ENCODE measurements around the gene WBP2. TPM values are rescaled to one million over a fixed set of nuclear protein-coding genes. Genes with fewer than 3 reads are reported as not detected.

Gene WBP2
- total RNA-seq, 1 experiment from 2014 or later, result 51.8 TPM

GRCh38 chr17:75885431-75885830 lies 30.3 kb upstream of the WBP2 start:
- ChIA-PET CTCF (no interaction called here), POLR2A (ENCODE audit: unreplicated experiment) (no interaction called here)
- H3K9ac ChIP-seq (ENCODE audit: low read length), result no peak overlapping the region
- DNase-seq, result no peak
- H3K4me2 ChIP-seq (ENCODE audit: low read length), result no peak overlapping the region
- no peaks in the 10 kb centered on the region for H3K27me3 ChIP-seq (ENCODE audit: low read length)
- H3F3A ChIP-seq (ENCODE audit: low read length, unreplicated experiment), result no peaks in the 10 kb centered on the region
- no peaks in the 10 kb centered on the region for H3K9me2 ChIP-seq (replicated peaks; ENCODE audit: low read length)
- no peak overlapping the region for H3K27ac ChIP-seq (ENCODE audit: low read length)
- no peaks in the 10 kb centered on the region for H3K9me3 ChIP-seq (ENCODE audit: low read length)
- H2AFZ ChIP-seq (ENCODE audit: low read length), result no peak overlapping the region
- H3K4me1 ChIP-seq (ENCODE audit: insufficient read depth, low read length), result no peaks in the 10 kb centered on the region
- intact Hi-C loops (cut with micrococcal nuclease), result no loop called here
- no peak overlapping the region for H3K4me3 ChIP-seq (ENCODE audit: low read length)
- no peaks in the 10 kb centered on the region for H4K20me1 ChIP-seq (ENCODE audit: low read length)
- no TSS peak for BruUV-seq (replicated peaks)
- ATAC-seq, result no peak
- H3K36me3 ChIP-seq (ENCODE audit: low read depth, low read length), result no peaks in the 10 kb centered on the region; the same call in 1 of the 2 replicates
- TF ChIP-seq EZH2phosphoT487 (IDR thresholded peaks at IDR 0.05; ENCODE audit: borderline replicate concordance, low read length) (no peak), CTCF (conservative IDR thresholded peaks at IDR 0.05; ENCODE audit: low read depth, low read length) (no peak), EZH2 (IDR thresholded peaks at IDR 0.05; ENCODE audit: low read length, unreplicated experiment) (no peak)
- no peaks in the 10 kb centered on the region for H3K79me2 ChIP-seq (ENCODE audit: low read length)

- Histone ChIP-seq H3K4me3 (ENCODE audit: low read length) (no peak overlapping the region), H2AFZ (ENCODE audit: low read length) (no peak overlapping the region), H3K79me2 (ENCODE audit: low read length) (peaks cover 8% of the 10 kb centered on the region), H3K27me3 (ENCODE audit: low read length) (no peaks in the 10 kb centered on the region), H3K9me3 (ENCODE audit: low read length) (no peaks in the 10 kb centered on the region), H3K27ac (ENCODE audit: low read length) (no peak overlapping the region), H3K4me1 (ENCODE audit: insufficient read depth, low read length) (peaks cover 2% of the 10 kb centered on the region), H3K9me2 (replicated peaks; ENCODE audit: low read length) (no peaks in the 10 kb centered on the region), H3F3A (ENCODE audit: low read length, unreplicated experiment) (no peaks in the 10 kb centered on the region), H3K36me3 (ENCODE audit: low read depth, low read length) (no peaks in the 10 kb centered on the region), H3K9ac (ENCODE audit: low read length) (no peak overlapping the region), H3K4me2 (ENCODE audit: low read length) (no peak overlapping the region), H4K20me1 (ENCODE audit: low read length) (no peaks in the 10 kb centered on the region)
- POLR2A ChIA-PET (ENCODE audit: unreplicated experiment), result interaction anchor here (0.6 kb wide), 3 partner anchors 9 to 115 kb away, joined by 4 to 8 read pairs (median 4); no protein-coding TSS in a partner anchor
- no TSS peak for BruUV-seq (replicated peaks)
- CTCF ChIA-PET, result interaction anchor here (0.6 kb wide), 1 partner anchor 15 kb away, joined by 8 read pairs; the partner anchor contains the start of gene TRIM65
- ATAC-seq (no peak), DNase-seq (no peak)
- TF ChIP-seq CTCF (conservative IDR thresholded peaks at IDR 0.05; ENCODE audit: low read depth, low read length) (no peak), EZH2phosphoT487 (IDR thresholded peaks at IDR 0.05; ENCODE audit: borderline replicate concordance, low read length) (no peak), EZH2 (IDR thresholded peaks at IDR 0.05; ENCODE audit: low read length, unreplicated experiment) (no peak)
- intact Hi-C loops (cut with micrococcal nuclease), result no loop called here
These were observed 26.7 kb upstream of the WBP2 start for GRCh38 chr17:75881678-75882454.

GRCh38 chr17:75880266-75880665 lies 25.1 kb upstream of the WBP2 start:
- no peaks in the 10 kb centered on the region for H3K27me3 ChIP-seq (ENCODE audit: low read length)
- ATAC-seq (no peak), DNase-seq (no peak)
- H3K9ac ChIP-seq (ENCODE audit: low read length), result no peak overlapping the region
- ChIA-PET CTCF (no interaction called here), POLR2A (ENCODE audit: unreplicated experiment) (no interaction called here)
- peaks cover 18% of the 10 kb centered on the region for H3K4me1 ChIP-seq (ENCODE audit: insufficient read depth, low read length)
- H3K36me3 ChIP-seq (ENCODE audit: low read depth, low read length), result no peaks in the 10 kb centered on the region
- intact Hi-C loops (cut with micrococcal nuclease), result no loop called here
- no peaks in the 10 kb centered on the region for H3K9me3 ChIP-seq (ENCODE audit: low read length)
- H3F3A ChIP-seq (ENCODE audit: low read length, unreplicated experiment), result no peaks in the 10 kb centered on the region
- TF ChIP-seq EZH2phosphoT487 (IDR thresholded peaks at IDR 0.05; ENCODE audit: borderline replicate concordance, low read length), result no peak
- TF ChIP-seq CTCF (conservative IDR thresholded peaks at IDR 0.05; ENCODE audit: low read depth, low read length), result no peak
- H3K4me3 ChIP-seq (ENCODE audit: low read length), result no peak overlapping the region
- no peak overlapping the region for H2AFZ ChIP-seq (ENCODE audit: low read length)
- H3K79me2 ChIP-seq (ENCODE audit: low read length), result peaks cover 20% of the 10 kb centered on the region
- no peaks in the 10 kb centered on the region for H3K9me2 ChIP-seq (replicated peaks; ENCODE audit: low read length)
- no peaks in the 10 kb centered on the region for H4K20me1 ChIP-seq (ENCODE audit: low read length)
- BruUV-seq (replicated peaks), result no TSS peak
- H3K4me2 ChIP-seq (ENCODE audit: low read length), result no peak overlapping the region
- no peak overlapping the region for H3K27ac ChIP-seq (ENCODE audit: low read length)
